ENCODE measurements around the gene NOP56.

Gene NOP56

DNA sequence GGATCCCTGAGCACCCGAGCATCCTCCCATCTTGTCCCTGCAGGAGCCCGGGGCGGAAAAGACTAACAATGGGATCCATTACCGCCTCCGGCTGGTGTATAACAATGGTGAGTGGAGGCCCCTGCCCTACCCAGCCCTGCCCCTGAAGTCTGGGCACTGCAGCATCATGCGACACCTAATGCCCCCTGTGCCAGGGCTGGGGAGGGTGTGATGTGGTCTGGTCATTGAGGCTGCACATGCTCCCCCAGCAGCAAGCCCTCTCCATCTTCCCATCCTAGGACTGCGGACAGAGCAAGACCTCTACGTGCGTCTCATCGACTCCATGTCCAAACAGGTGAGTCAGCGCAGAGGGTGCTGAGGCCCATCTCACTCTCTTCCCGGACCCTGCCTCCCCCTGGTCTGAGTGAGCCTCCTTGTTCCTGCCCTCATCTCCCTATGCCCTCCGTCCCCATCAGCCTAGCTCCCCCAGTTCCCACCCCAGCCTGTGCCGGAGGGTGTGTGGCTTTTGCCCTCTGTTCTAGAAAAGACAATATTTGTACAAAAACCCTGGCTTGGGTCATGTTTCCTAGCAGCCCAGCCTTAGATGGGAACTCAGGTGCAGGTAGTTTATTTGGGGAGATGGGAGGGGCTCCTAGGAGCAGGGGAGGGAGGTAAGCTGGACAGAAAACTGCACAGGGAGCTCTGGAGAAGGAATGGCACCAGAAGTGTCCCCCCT is 53.7 kb downstream of the NOP56 start:
- DNase-seq = no peak

DNA sequence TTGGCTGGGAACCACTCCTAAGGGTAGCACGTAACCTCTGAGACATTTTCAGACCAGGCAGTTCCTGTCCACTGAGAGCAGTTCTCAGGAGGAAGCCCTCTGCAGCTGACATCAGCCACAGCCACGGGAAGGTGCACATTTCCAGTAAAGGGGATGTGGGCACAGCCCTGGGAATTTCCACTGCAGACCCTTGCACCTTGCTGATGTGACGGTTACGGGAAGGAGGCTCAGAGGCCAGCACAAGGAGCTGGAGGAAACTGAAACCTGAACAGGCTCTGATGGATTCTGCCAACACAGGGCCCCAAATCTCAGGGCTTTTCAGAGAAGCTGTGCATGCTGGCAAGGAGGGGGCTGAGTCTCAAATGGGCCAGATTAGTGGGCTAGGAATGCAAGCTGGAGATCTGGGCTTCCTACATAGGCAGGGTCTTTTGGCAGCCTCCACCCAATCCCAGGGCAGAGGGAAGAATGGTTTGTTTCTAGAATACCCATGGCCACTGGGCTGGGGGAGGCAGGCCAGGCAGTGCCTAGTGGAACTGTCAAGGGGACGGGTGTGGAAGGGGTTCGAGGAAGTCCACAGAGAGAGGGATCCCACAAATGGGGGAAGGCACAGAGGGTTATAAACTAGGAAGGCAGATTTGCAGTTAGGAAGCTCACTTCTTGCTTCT is 54.4 kb downstream of the NOP56 start:
- DNase-seq = no peak

DNA sequence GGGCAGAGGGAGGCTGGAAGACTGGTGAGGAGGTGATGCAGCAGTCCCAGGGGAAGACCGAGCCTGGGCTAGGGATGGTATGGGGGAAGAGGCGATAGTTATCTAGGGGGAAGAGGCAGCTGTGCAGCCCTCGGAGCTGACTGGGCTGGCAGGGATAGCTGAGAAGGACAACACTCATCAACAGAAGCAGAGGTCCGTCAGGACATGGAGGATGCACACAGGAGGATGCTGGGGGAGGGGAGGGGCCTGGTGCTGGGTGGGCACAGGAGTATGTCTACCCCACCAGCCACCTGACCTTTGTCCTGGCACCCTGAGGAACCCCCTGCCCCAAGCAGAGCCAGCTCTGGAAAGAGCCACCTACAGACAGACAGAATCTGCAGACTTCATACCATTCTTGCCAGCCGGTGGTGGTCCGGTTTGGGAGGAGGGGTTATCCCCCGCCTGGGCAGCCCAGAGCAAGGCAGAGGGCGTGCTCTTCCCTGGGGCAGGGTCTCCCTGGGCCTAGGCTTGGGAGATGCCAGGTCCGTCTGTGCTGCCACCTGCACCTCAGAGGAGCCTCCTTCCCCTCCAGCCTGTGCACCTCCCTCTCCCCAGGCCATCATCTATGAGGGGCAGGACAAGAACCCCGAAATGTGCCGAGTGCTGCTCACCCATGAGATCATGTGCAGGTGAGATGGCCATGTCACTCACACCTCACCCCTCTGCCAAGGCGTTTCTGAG is 55.1 kb downstream of the NOP56 start:
- no peak for DNase-seq

Measured in NCI-H526 treated with DMSO at 0.1 percent for 48 hours (cell line).